IPS-11a (cell line): ENCODE data around the gene FIP1L1.
"Not testable (repeated sequence)": the region's sequence is repeated elsewhere in the genome, so short reads cannot be mapped to it uniquely, and the experiment has no call there.

Experiments used
- H3K4me3 ChIP-seq: one replicate; pipeline ENCODE4 v1.5.1; 2013; ENCODE audit warnings: low read depth, low read length, control low read depth

The FIP1L1 gene

GRCh38 chr4:53374777-53375258 is 2.6 kb upstream of the FIP1L1 start:
- H3K4me3 ChIP-seq: no peak overlapping the region

- peak overlapping the region; percentile 86 for H3K4me3 ChIP-seq
These were observed 541 bp upstream of the FIP1L1 start for GRCh38 chr4:53376900-53377299.

- H3K4me3 ChIP-seq: peak overlapping the region; percentile 86
These were observed 686 bp downstream of the FIP1L1 start for GRCh38 chr4:53378171-53378482.

GRCh38 chr4:53380221-53380620 is 2.8 kb downstream of the FIP1L1 start:
- no peak overlapping the region for H3K4me3 ChIP-seq

- H3K4me3 ChIP-seq: not testable (repeated sequence)
These were observed 32.0 kb downstream of the FIP1L1 start for GRCh38 chr4:53409479-53409878.

- H3K4me3 ChIP-seq: no peak overlapping the region
These were observed 41.8 kb downstream of the FIP1L1 start for GRCh38 chr4:53419208-53419607.

GRCh38 chr4:53421791-53422190 is 44.4 kb downstream of the FIP1L1 start:
- H3K4me3 ChIP-seq: no peak overlapping the region

GRCh38 chr4:53422367-53422766 is 44.9 kb downstream of the FIP1L1 start:
- H3K4me3 ChIP-seq: no peak overlapping the region

- no peak overlapping the region for H3K4me3 ChIP-seq
These were observed 46.8 kb downstream of the FIP1L1 start for GRCh38 chr4:53424280-53424679.

- H3K4me3 ChIP-seq: no peak overlapping the region
These were observed 49.9 kb downstream of the FIP1L1 start for GRCh38 chr4:53427366-53427765.

- H3K4me3 ChIP-seq: no peak overlapping the region
These were observed 53.6 kb downstream of the FIP1L1 start for GRCh38 chr4:53431052-53431451.

- no peak overlapping the region for H3K4me3 ChIP-seq
These were observed 55.3 kb downstream of the FIP1L1 start for GRCh38 chr4:53432528-53433424.

- no peak overlapping the region for H3K4me3 ChIP-seq
These were observed 58.8 kb downstream of the FIP1L1 start for GRCh38 chr4:53436251-53436650.

GRCh38 chr4:53441564-53441963 is 64.1 kb downstream of the FIP1L1 start:
- no peak overlapping the region for H3K4me3 ChIP-seq

GRCh38 chr4:53444954-53445353 is 67.5 kb downstream of the FIP1L1 start:
- H3K4me3 ChIP-seq: no peak overlapping the region

- no peak overlapping the region for H3K4me3 ChIP-seq
These were observed 73.3 kb downstream of the FIP1L1 start for GRCh38 chr4:53450773-53451172.

GRCh38 chr4:53453385-53453784 is 75.9 kb downstream of the FIP1L1 start:
- H3K4me3 ChIP-seq: no peak overlapping the region

GRCh38 chr4:53455766-53456165 is 78.3 kb downstream of the FIP1L1 start:
- H3K4me3 ChIP-seq: no peak overlapping the region

GRCh38 chr4:53456178-53456577 is 78.7 kb downstream of the FIP1L1 start:
- H3K4me3 ChIP-seq: no peak overlapping the region

GRCh38 chr4:53459548-53459947 is 82.1 kb downstream of the FIP1L1 start:
- H3K4me3 ChIP-seq: no peak overlapping the region

GRCh38 chr4:53461244-53461643 is 83.8 kb downstream of the FIP1L1 start:
- no peak overlapping the region for H3K4me3 ChIP-seq

GRCh38 chr4:53463340-53463739 is 85.9 kb downstream of the FIP1L1 start:
- H3K4me3 ChIP-seq: no peak overlapping the region

- no peak overlapping the region for H3K4me3 ChIP-seq
These were observed 87.8 kb downstream of the FIP1L1 start for GRCh38 chr4:53465281-53465680.
